ENCODE data around the gene TMED1. TPM values are rescaled to one million over a fixed set of nuclear protein-coding genes. Genes with fewer than 3 reads are reported as not detected.
"Not testable (repeated sequence)": the region's sequence is repeated elsewhere in the genome, so short reads cannot be mapped to it uniquely, and the experiment has no call there.

TMED1 gene
- total RNA-seq, 2 donors from 2014 or later: 41.9 to 47.8 TPM

- Histone ChIP-seq H3K36me3 (no peaks in the 10 kb centered on the region), H3K4me3 (peak overlapping the region in 1 of 2 donors; percentile 10), H3K9me3 (no peaks in the 10 kb centered on the region), H3K4me1 (replicated peaks) (no peaks in the 10 kb centered on the region), H3K27ac (peak overlapping the region; percentile 66 to 70), H3K27me3 (replicated peaks; ENCODE audit: insufficient read depth) (no peaks in the 10 kb centered on the region)
- DNase-seq (ENCODE audit: low spot score): no peak
- intact Hi-C loops (cut with DNase I): loop anchor here (5.0 kb wide), 1 partner anchor 145 kb away; the partner anchor contains the start of gene DNM2
- WGBS: 75% methylated on average over 6 of the region's 6 CpGs
- TF ChIP-seq POLR2AphosphoS5 (IDR thresholded peaks at IDR 0.05) (no peak), POLR2A (IDR thresholded peaks at IDR 0.05) (no peak), CTCF (IDR thresholded peaks at IDR 0.05) (no peak)
Observed at GRCh38 chr19:10862561-10863106, 26.6 kb upstream of the TMED1 start.

- no peak for DNase-seq (ENCODE audit: low spot score)
Observed at GRCh38 chr19:10861103-10861651, 25.2 kb upstream of the TMED1 start.

GRCh38 chr19:10858204-10858828 lies 22.3 kb upstream of the TMED1 start:
- TF ChIP-seq POLR2AphosphoS5 (IDR thresholded peaks at IDR 0.05) (no peak), CTCF (IDR thresholded peaks at IDR 0.05) (peak in 3 of 4 experiments; percentile 15 to 31 (median 30))
- H3K4me3 ChIP-seq: no peak overlapping the region
- WGBS: 42% methylated on average over 4 of the region's 4 CpGs
- H3K4me1 ChIP-seq (replicated peaks): no peaks in the 10 kb centered on the region
- H3K27ac ChIP-seq: no peak overlapping the region
- no peaks in the 10 kb centered on the region for H3K36me3 ChIP-seq
- H3K9me3 ChIP-seq: no peaks in the 10 kb centered on the region
- intact Hi-C loops (cut with DNase I): no loop called here
- H3K27me3 ChIP-seq (replicated peaks; ENCODE audit: insufficient read depth): no peaks in the 10 kb centered on the region
- no peak for DNase-seq (ENCODE audit: low spot score)

More at GRCh38 chr19:10861103-10861651, 25.2 kb upstream of the TMED1 start:
- TF ChIP-seq POLR2AphosphoS5 (IDR thresholded peaks at IDR 0.05) (no peak), CTCF (IDR thresholded peaks at IDR 0.05) (peak in 1 of 4 experiments; percentile 34), POLR2A (IDR thresholded peaks at IDR 0.05) (no peak)
- Histone ChIP-seq H3K27ac (no peak overlapping the region), H3K4me1 (replicated peaks) (no peaks in the 10 kb centered on the region), H3K4me3 (no peak overlapping the region), H3K9me3 (no peaks in the 10 kb centered on the region), H3K27me3 (replicated peaks; ENCODE audit: insufficient read depth) (no peaks in the 10 kb centered on the region), H3K36me3 (no peaks in the 10 kb centered on the region)
- 73% methylated on average over 7 of the region's 7 CpGs for WGBS
- intact Hi-C loops (cut with DNase I): loop anchor here (5.0 kb wide), 1 partner anchor 144 kb away; the partner anchor contains the start of gene DNM2

- 100% methylated on average over 1 of the region's 1 CpG for WGBS
- H3K36me3 ChIP-seq; H3K27ac ChIP-seq; H3K27me3 ChIP-seq (replicated peaks; ENCODE audit: insufficient read depth); intact Hi-C loops (cut with DNase I); DNase-seq (ENCODE audit: low spot score); H3K9me3 ChIP-seq; H3K4me3 ChIP-seq; H3K4me1 ChIP-seq (replicated peaks): not testable (repeated sequence)
Observed at GRCh38 chr19:10856899-10857298, 20.9 kb upstream of the TMED1 start.

- no peaks in the 10 kb centered on the region for H3K36me3 ChIP-seq
- no peak for DNase-seq (ENCODE audit: low spot score)
- H3K4me1 ChIP-seq (replicated peaks): no peaks in the 10 kb centered on the region
- 65% methylated on average over 5 of the region's 5 CpGs for WGBS
- no peak overlapping the region for H3K27ac ChIP-seq
- no peak overlapping the region for H3K4me3 ChIP-seq
- no peaks in the 10 kb centered on the region for H3K9me3 ChIP-seq
- TF ChIP-seq CTCF (IDR thresholded peaks at IDR 0.05) (peak in 2 of 4 experiments; percentile 19 to 39), POLR2AphosphoS5 (IDR thresholded peaks at IDR 0.05) (no peak)
- intact Hi-C loops (cut with DNase I): no loop called here
- H3K27me3 ChIP-seq (replicated peaks; ENCODE audit: insufficient read depth): no peaks in the 10 kb centered on the region
Observed at GRCh38 chr19:10855879-10856522, 20.0 kb upstream of the TMED1 start.

Measured in prostate gland (tissue), 2 donors.